Activated naive CD8-positive, alpha-beta T cell treated with anti-CD3 and anti-CD28 coated beads, Interleukin-2, amount 10 ng/mL, durations not matched to agents 7 days and 5 days (primary cell): Measurements from ENCODE around the gene IL5RA. TPM values are rescaled to one million over a fixed set of nuclear protein-coding genes. Genes with fewer than 3 reads are reported as not detected.
A peak's percentile ranks its signal among the peaks of the same experiment; 100 is the strongest.

ENCODE experiments used
- ATAC-seq: fragments of 150-1000 bp; cut with Tn5 transposase; one replicate; pipeline ENCODE4 v1.10.0; 2021; ENCODE audit warnings: low read depth, moderate library complexity
- POLR2A ChIA-PET: fragments of 350-600 bp; sonication (Branson Sonifier 250); formaldehyde crosslinking; loops from one replicate; lab custom pipeline; 2021; ENCODE audit warnings: antibody characterized with exemption; lab: Charles Lee
- DNase-seq: peaks from one replicate; pipeline ENCODE4 v3.0.0; 2021
- H3K27ac Mint-ChIP-seq: one replicate; pipeline ENCODE4 v1.8.0; 2022; ENCODE audit warnings: mild to moderate bottlenecking, mixed read lengths
- H3K27me3 Mint-ChIP-seq: one replicate; pipeline ENCODE4 v1.8.0; 2022; ENCODE audit warnings: mild to moderate bottlenecking, moderate library complexity, mixed read lengths
- H3K36me3 Mint-ChIP-seq: one replicate; pipeline ENCODE4 v1.8.0; 2021; ENCODE audit warnings: mild to moderate bottlenecking, mixed read lengths
- H3K4me1 Mint-ChIP-seq: one replicate; pipeline ENCODE4 v1.8.0; 2021; ENCODE audit warnings: mixed read lengths
- H3K4me3 Mint-ChIP-seq: one replicate; pipeline ENCODE4 v1.8.0; 2022; ENCODE audit warnings: mild to moderate bottlenecking, moderate library complexity, mixed read lengths
- H3K9me3 Mint-ChIP-seq: one replicate; pipeline ENCODE4 v1.8.0; 2021; ENCODE audit warnings: mixed read lengths
- total RNA-seq, 2 experiments: library from RNA; stranded (reverse); gene quantifications; one replicate each; pipeline ENCODE4 v1.2.3, GENCODE V29; 2021

The IL5RA gene
- under 1 TPM; 0.48 to 0.64 TPM for total RNA-seq

- no peak within 1 kb of the TSS for H3K4me3 Mint-ChIP-seq
- ATAC-seq, result no peak
- no peaks in the 10 kb centered on the region for H3K9me3 Mint-ChIP-seq
- DNase-seq, result no peak
- H3K27me3 Mint-ChIP-seq, result peaks cover 13% of the 10 kb centered on the region
- H3K36me3 Mint-ChIP-seq, result no peaks in the 10 kb centered on the region
- no peaks in the 10 kb centered on the region for H3K4me1 Mint-ChIP-seq
- POLR2A ChIA-PET, result no interaction called here
- H3K27ac Mint-ChIP-seq, result no peak within 1 kb of the TSS
Measured at GRCh38 chr3:3110299-3110630, at the start of gene IL5RA. Gene IL5RA, minus strand, starts transcription at chr3:3110374. Its CDS starts 5,390 bp downstream, at chr3:3104984.

GRCh38 chr3:3157484-3157883 lies 47.3 kb upstream of the IL5RA start:
- Mint-ChIP-seq H3K27me3 (no peaks in the 10 kb centered on the region), H3K4me3 (no peak overlapping the region), H3K4me1 (peaks cover 2% of the 10 kb centered on the region), H3K27ac (no peak overlapping the region), H3K36me3 (peaks cover 57% of the 10 kb centered on the region), H3K9me3 (no peaks in the 10 kb centered on the region)
- ATAC-seq (no peak), DNase-seq (no peak)
- POLR2A ChIA-PET, result no interaction called here

- Mint-ChIP-seq H3K27me3 (no peaks in the 10 kb centered on the region), H3K4me1 (peaks cover 5% of the 10 kb centered on the region), H3K27ac (peak overlapping the region; percentile 67), H3K4me3 (no peak overlapping the region), H3K9me3 (no peaks in the 10 kb centered on the region), H3K36me3 (peaks cover 54% of the 10 kb centered on the region)
- DNase-seq (no peak), ATAC-seq (no peak)
- POLR2A ChIA-PET, result no interaction called here
Measured at GRCh38 chr3:3154879-3155610, 44.9 kb upstream of the IL5RA start.

- ATAC-seq (no peak), DNase-seq (no peak)
- Mint-ChIP-seq H3K27ac (no peak overlapping the region), H3K4me1 (peaks cover 5% of the 10 kb centered on the region), H3K27me3 (no peaks in the 10 kb centered on the region), H3K4me3 (no peak overlapping the region), H3K36me3 (peaks cover 36% of the 10 kb centered on the region), H3K9me3 (no peaks in the 10 kb centered on the region)
- POLR2A ChIA-PET, result interaction anchor here (0.7 kb wide), 1 partner anchor 22 kb away, joined by 3 read pairs; no protein-coding TSS in a partner anchor
Measured at GRCh38 chr3:3151513-3151912, 41.3 kb upstream of the IL5RA start.

- H3K4me1 Mint-ChIP-seq, result peaks cover 3% of the 10 kb centered on the region
- no peak overlapping the region for H3K4me3 Mint-ChIP-seq
- POLR2A ChIA-PET, result no interaction called here
- H3K27me3 Mint-ChIP-seq, result no peaks in the 10 kb centered on the region
- H3K27ac Mint-ChIP-seq, result no peak overlapping the region
- ATAC-seq (no peak), DNase-seq (no peak)
- no peaks in the 10 kb centered on the region for H3K9me3 Mint-ChIP-seq
- H3K36me3 Mint-ChIP-seq, result peaks cover 43% of the 10 kb centered on the region
Measured at GRCh38 chr3:3149560-3149959, 39.4 kb upstream of the IL5RA start.

GRCh38 chr3:3145831-3146230 lies 35.7 kb upstream of the IL5RA start:
- DNase-seq, result no peak
- no peaks in the 10 kb centered on the region for H3K9me3 Mint-ChIP-seq
- POLR2A ChIA-PET, result no interaction called here
- H3K27ac Mint-ChIP-seq, result no peak overlapping the region
- H3K4me3 Mint-ChIP-seq, result no peak overlapping the region
- peaks cover 34% of the 10 kb centered on the region for H3K36me3 Mint-ChIP-seq
- peaks cover 3% of the 10 kb centered on the region for H3K4me1 Mint-ChIP-seq
- no peaks in the 10 kb centered on the region for H3K27me3 Mint-ChIP-seq
- no peak for ATAC-seq

- H3K4me3 Mint-ChIP-seq, result no peak overlapping the region
- no peak for DNase-seq
- no peak overlapping the region for H3K27ac Mint-ChIP-seq
- no peaks in the 10 kb centered on the region for H3K27me3 Mint-ChIP-seq
- H3K4me1 Mint-ChIP-seq, result peaks cover 6% of the 10 kb centered on the region
- peaks cover 38% of the 10 kb centered on the region for H3K36me3 Mint-ChIP-seq
- H3K9me3 Mint-ChIP-seq, result no peaks in the 10 kb centered on the region
- POLR2A ChIA-PET, result interaction anchor here (0.6 kb wide), 1 partner anchor 223 kb away, joined by 9 read pairs; no protein-coding TSS in a partner anchor
- no peak for ATAC-seq
Measured at GRCh38 chr3:3141939-3142338, 31.8 kb upstream of the IL5RA start.

GRCh38 chr3:3137526-3137925 lies 27.4 kb upstream of the IL5RA start:
- Mint-ChIP-seq H3K27me3 (no peaks in the 10 kb centered on the region), H3K4me1 (peaks cover 19% of the 10 kb centered on the region), H3K9me3 (no peaks in the 10 kb centered on the region), H3K4me3 (no peak overlapping the region), H3K36me3 (peaks cover 24% of the 10 kb centered on the region), H3K27ac (no peak overlapping the region)
- ATAC-seq, result no peak
- no peak for DNase-seq
- POLR2A ChIA-PET, result no interaction called here

GRCh38 chr3:3134750-3135448 lies 24.7 kb upstream of the IL5RA start:
- H3K9me3 Mint-ChIP-seq, result no peaks in the 10 kb centered on the region
- peak overlapping the region; percentile 3 for H3K27ac Mint-ChIP-seq
- peaks cover 32% of the 10 kb centered on the region for H3K36me3 Mint-ChIP-seq
- POLR2A ChIA-PET, result no interaction called here
- no peak for ATAC-seq
- no peaks in the 10 kb centered on the region for H3K27me3 Mint-ChIP-seq
- H3K4me1 Mint-ChIP-seq, result peaks cover 22% of the 10 kb centered on the region
- H3K4me3 Mint-ChIP-seq, result no peak overlapping the region
- DNase-seq, result no peak

- no peak for ATAC-seq
- no peak overlapping the region for H3K27ac Mint-ChIP-seq
- H3K4me3 Mint-ChIP-seq, result no peak overlapping the region
- peaks cover 23% of the 10 kb centered on the region for H3K4me1 Mint-ChIP-seq
- H3K36me3 Mint-ChIP-seq, result peaks cover 30% of the 10 kb centered on the region
- POLR2A ChIA-PET, result interaction anchor here (1.0 kb wide), 1 partner anchor 39 kb away, joined by 3 read pairs; no protein-coding TSS in a partner anchor
- DNase-seq, result no peak
- no peaks in the 10 kb centered on the region for H3K27me3 Mint-ChIP-seq
- no peaks in the 10 kb centered on the region for H3K9me3 Mint-ChIP-seq
Measured at GRCh38 chr3:3133500-3133899, 23.3 kb upstream of the IL5RA start.

GRCh38 chr3:3129579-3129978 lies 19.4 kb upstream of the IL5RA start:
- peaks cover 29% of the 10 kb centered on the region for H3K4me1 Mint-ChIP-seq
- POLR2A ChIA-PET, result interaction anchor here (0.5 to 0.7 kb wide), 3 partner anchors 22 to 1183 kb away, joined by 3 read pairs; no protein-coding TSS in a partner anchor
- DNase-seq (no peak), ATAC-seq (no peak)
- H3K27me3 Mint-ChIP-seq, result no peaks in the 10 kb centered on the region
- H3K9me3 Mint-ChIP-seq, result peaks cover 1% of the 10 kb centered on the region
- no peak overlapping the region for H3K4me3 Mint-ChIP-seq
- H3K27ac Mint-ChIP-seq, result no peak overlapping the region
- H3K36me3 Mint-ChIP-seq, result peaks cover 28% of the 10 kb centered on the region

- POLR2A ChIA-PET, result no interaction called here
- H3K27me3 Mint-ChIP-seq, result no peaks in the 10 kb centered on the region
- DNase-seq, result peak; percentile 43
- peaks cover 25% of the 10 kb centered on the region for H3K4me1 Mint-ChIP-seq
- no peak for ATAC-seq
- peak overlapping the region; percentile 88 for H3K4me3 Mint-ChIP-seq
- peaks cover 21% of the 10 kb centered on the region for H3K36me3 Mint-ChIP-seq
- peak overlapping the region; percentile 90 for H3K27ac Mint-ChIP-seq
- H3K9me3 Mint-ChIP-seq, result peaks cover 1% of the 10 kb centered on the region
Measured at GRCh38 chr3:3127432-3128010, 17.3 kb upstream of the IL5RA start.
